GM12891 (cell line): ENCODE data around the gene AGMO.

Source experiments
- POLR2A ChIP-seq: IDR thresholded peaks from 2 replicates; pipeline ENCODE4 v1.6.1; 2011; ENCODE audit warnings: low read depth, low read length, control low read depth
- POLR2AphosphoS5 ChIP-seq: IDR thresholded peaks from 2 replicates; pipeline ENCODE4 v1.6.1; 2011; ENCODE audit warnings: low read depth, low read length, control low read depth
- TAF1 ChIP-seq: IDR thresholded peaks from 2 replicates; pipeline ENCODE4 v1.6.1; 2011; ENCODE audit warnings: low read depth, low read length, control low read depth

GRCh38 chr7:15280078-15280733 lies 281.6 kb downstream of the AGMO start:
- TF ChIP-seq POLR2AphosphoS5 (no peak), TAF1 (no peak), POLR2A (no peak)
